Heart right ventricle (tissue), 16 donors: ENCODE measurements around the gene GBGT1. TPM values are rescaled to one million over a fixed set of nuclear protein-coding genes. Genes with fewer than 3 reads are reported as not detected.

Experiments
- ATAC-seq, 8 donors: fragments of 200-7000 bp; cut with Tn5 transposase; one replicate each; pipeline ENCODE4 v1.9.1; 2020; ENCODE audit warnings: mild to moderate bottlenecking in 8 of 8, moderate library complexity in 8 of 8, moderate number of reproducible peaks in 1 of 8
- DNase-seq, 2 donors: peaks; one replicate each; pipeline ENCODE4 v3.0.0-alpha.2; 2020
- H3K27ac ChIP-seq, 10 donors: fragments of 200-600 bp; sonication (generic) in 2 of 10; one replicate each; pipeline versions ENCODE4 v1.5.0 to v1.8.0; 2020 to 2022; ENCODE audit warnings: mild to moderate bottlenecking in 3 of 10
- H3K27me3 ChIP-seq, 7 donors: fragments of 200-600 bp; one replicate each; pipeline ENCODE4 v1.8.0; 2021 to 2022; ENCODE audit warnings: mild to moderate bottlenecking in 2 of 7
- H3K36me3 ChIP-seq, 9 donors: fragments of 200-600 bp; sonication (generic) in 1 of 9; one replicate each; pipeline versions ENCODE4 v1.5.0 to v1.8.0; 2020 to 2022; ENCODE audit warnings: mild to moderate bottlenecking in 2 of 9
- H3K4me1 ChIP-seq, 9 donors: fragments of 200-600 bp; sonication (generic) in 1 of 9; one replicate each; pipeline versions ENCODE4 v1.5.0 to v1.8.0; 2020 to 2022; ENCODE audit warnings: mild to moderate bottlenecking in 4 of 9
- H3K4me3 ChIP-seq, 10 donors: fragments of 200-600 bp; sonication (generic) in 2 of 10; one replicate each; pipeline versions ENCODE4 v1.5.0 to v1.8.0; 2020 to 2022; ENCODE audit warnings: mild to moderate bottlenecking in 7 of 10, moderate library complexity in 2 of 10
- H3K9me3 ChIP-seq, 11 donors: fragments of 200-600 bp in 10 of 11; sonication (generic) in 2 of 11; one replicate each; pipeline versions ENCODE4 v1.5.0 to v1.8.0; 2013 to 2022; ENCODE audit warnings: mild to moderate bottlenecking in 2 of 11, control low read depth in 1 of 11, moderate library complexity in 1 of 11
- CTCF ChIP-seq, 9 donors: fragments of 200-600 bp; sonication (generic) in 2 of 9; IDR thresholded peaks; one replicate each; pipeline versions ENCODE4 v1.5.0 to v1.8.0; 2021 to 2022; ENCODE audit warnings: antibody characterized with exemption in 9 of 9, mild to moderate bottlenecking in 5 of 9, moderate library complexity in 1 of 9
- WGBS, 2 donors: extraction: QIAGEN DNeasy Blood & Tissue Kit; methylation state at CpG; one replicate each; pipeline ENCODE4 v1.1.7; 2013; ENCODE audit warnings: inconsistent platforms in 1 of 2; 5-methylcytosine and 5-hydroxymethylcytosine counted together
- intact Hi-C, 10 donors: fragments of 100-400 bp; cut with DNase I; formaldehyde crosslinking; loops; one replicate each; pipeline versions ENCODE4 v1.11.1 to v1.14.2; 2022
- polyA plus RNA-seq, 2 donors: library from polyadenylated mRNA; stranded (reverse); fragments of 200-250 nt; gene quantifications; one replicate each; pipeline ENCODE4 v1.2.3, GENCODE V29; 2013
- total RNA-seq, 10 donors: library from RNA; stranded (reverse); fragmentation: NEBNext Ultra II Directional in 3 of 10; extraction: Animal tissue kit (Norgen Biotek cat#: 25700) in 3 of 10; gene quantifications; one replicate each; pipeline versions ENCODE4 v1.2.1 to v1.2.4, GENCODE V29; 2021 to 2023
- donor health status: Arrhythmogenic right ventricular cardiomyopathy.
- donor health status: ischemic (EF 13 %, LVEDD 7.1; RV severe dilation, severe dysfunction).
- donor health status: healthy with polysubstance abuse.
- donor health status: DM: no; HTN: yes; CAD: no.
- donor health status: DM: no; HTN: no; CAD: no.
- donor health status: ischemic (EF 25% LVEDD 6.9; RV normal size, moderate dysfunction).
- donor health status: ischemic (EF 25% LVEDD 5.7; RV mildly dilated, moderate dysfunction).
- donor health status: healthy.
- donor health status: DM: yes; HTN: yes; CAD: no.
- donor health status: Ischemic cardiomyopathy.
- donor health status: ischemic (EF 35%, LVEDD 5.7; RV mildly dilated, moderate dysfunction).
- donor health status: nonischemic (EF 11% LVEDD 7.7; RV severe dilation, severe dysfunction).
- donor health status: DM: yes; HTN: yes; CAD: no.
- donor health status: PGD.
- donor health status: ischemic (EF 29% LVEDD 5.4; RV normal size, mild dysfunction).
- donor health status: nonischemic (EF 23%, LVEDD 6.1; RV moderate dilation, normal function).

GBGT1 gene
- total and polyA plus RNA-seq, 12 donors = 2.5 to 14.7 (median 6.6) TPM

DNA sequence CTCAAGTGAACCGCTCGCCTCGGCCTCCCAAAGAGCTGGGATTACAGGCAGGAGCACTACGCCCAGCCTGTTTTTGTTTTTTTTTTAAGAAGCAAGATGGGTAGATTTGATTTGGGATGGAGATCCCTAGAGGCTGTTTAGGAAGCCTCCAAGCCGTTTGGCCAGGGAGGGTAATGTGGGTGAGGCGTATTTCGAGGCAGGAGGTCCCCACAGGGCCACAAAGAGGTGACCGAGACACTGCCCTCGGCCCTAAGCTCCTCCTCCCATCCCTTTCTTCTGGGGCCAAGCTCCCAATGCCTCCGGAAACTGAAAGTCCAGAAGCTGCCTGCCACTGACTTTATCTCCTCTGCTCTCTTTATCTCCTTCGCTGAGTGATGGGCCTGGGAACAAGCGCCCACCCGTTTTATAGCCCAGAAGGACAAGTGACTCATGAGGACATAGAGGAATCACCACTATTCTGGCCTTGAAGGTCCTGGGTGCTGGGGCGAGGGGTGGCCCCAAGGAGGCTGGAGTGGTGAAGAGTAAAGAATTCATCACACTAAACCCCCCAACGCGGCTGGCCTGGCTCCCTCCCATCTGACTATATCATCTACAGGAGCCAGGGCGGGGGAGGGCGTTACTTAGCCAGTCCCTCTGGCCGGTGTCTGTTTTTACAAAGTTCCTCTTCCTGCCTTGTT, 40.6 kb downstream of the GBGT1 start:
- peak overlapping the region in 9 of 10 donors; percentile 54 to 96 (median 90) for H3K27ac ChIP-seq
- DNase-seq (peak; percentile 33 to 53), ATAC-seq (peak in 1 of 8 donors; percentile 1)
- 23 to 29% methylated on average over 19 of the region's 19 CpGs for WGBS, 2 donors
- no peak for TF ChIP-seq CTCF (IDR thresholded peaks at IDR 0.05)
- peaks cover 48 to 89% (median 75%) of the 10 kb centered on the region in 9 donors for H3K4me1 ChIP-seq
- no peaks in the 10 kb centered on the region for H3K9me3 ChIP-seq
- no peaks in the 10 kb centered on the region for H3K36me3 ChIP-seq
- no peak overlapping the region for H3K4me3 ChIP-seq
- intact Hi-C loops = no loop called here
- H3K27me3 ChIP-seq = no peaks in the 10 kb centered on the region

GRCh38 chr9:133122605-133122934, 41.1 kb downstream of the GBGT1 start:
- ATAC-seq (no peak), DNase-seq (no peak)
- H3K9me3 ChIP-seq = no peaks in the 10 kb centered on the region
- 70 to 73% methylated on average over 4 of the region's 4 CpGs for WGBS, 2 donors
- H3K4me1 ChIP-seq = peaks cover 48 to 89% (median 75%) of the 10 kb centered on the region in 9 donors
- no peak overlapping the region for H3K4me3 ChIP-seq
- TF ChIP-seq CTCF (IDR thresholded peaks at IDR 0.05) = no peak
- intact Hi-C loops = no loop called here
- no peaks in the 10 kb centered on the region for H3K27me3 ChIP-seq
- peak overlapping the region in 9 of 10 donors; percentile 54 to 96 (median 90) for H3K27ac ChIP-seq
- no peaks in the 10 kb centered on the region for H3K36me3 ChIP-seq

DNA sequence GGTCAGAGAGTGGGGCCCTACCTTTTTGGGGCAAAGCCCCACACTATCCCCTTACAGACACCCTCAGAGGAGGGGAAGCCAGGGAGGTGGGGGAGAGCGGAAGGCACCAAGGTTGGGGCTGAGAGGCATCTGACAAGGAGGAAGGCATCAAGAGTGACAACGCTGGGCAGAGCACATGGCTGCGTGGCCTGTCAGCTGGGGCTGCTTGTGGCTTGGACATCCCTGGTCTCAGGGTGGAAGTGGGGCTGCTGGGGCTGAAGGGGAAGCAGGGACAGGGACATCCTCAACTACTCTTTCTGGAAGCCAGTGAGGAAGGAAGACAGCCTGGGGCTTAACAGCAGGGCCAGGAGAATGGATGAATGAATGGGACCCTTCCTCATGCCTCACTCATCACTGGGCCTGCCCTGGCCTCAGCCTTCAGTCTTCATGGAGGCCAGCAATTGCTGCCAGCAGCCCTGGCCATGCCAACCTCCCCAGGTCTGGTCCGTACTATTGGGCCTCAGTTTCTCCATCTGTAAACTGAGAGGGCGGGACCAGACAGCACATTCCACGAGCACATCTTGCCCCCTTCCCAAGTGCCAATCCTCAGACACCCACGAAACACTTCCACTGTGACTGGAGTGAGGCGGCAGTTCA, 41.7 kb downstream of the GBGT1 start:
- peak overlapping the region in 1 of 10 donors; percentile 86 for H3K4me3 ChIP-seq
- H3K27ac ChIP-seq = peak overlapping the region in 9 of 10 donors; percentile 75 to 96 (median 93)
- no peaks in the 10 kb centered on the region for H3K27me3 ChIP-seq
- intact Hi-C loops = loop anchor here in 1 of 10 donors (2.0 kb wide), 1 partner anchor 21 kb away; no protein-coding TSS in a partner anchor
- H3K9me3 ChIP-seq = no peaks in the 10 kb centered on the region
- WGBS, 2 donors = 86 to 89% methylated on average over 8 of the region's 8 CpGs
- TF ChIP-seq CTCF (IDR thresholded peaks at IDR 0.05) = no peak
- H3K36me3 ChIP-seq = peaks cover 0 to under 1% (median 0%) of the 10 kb centered on the region in 9 donors
- DNase-seq = no peak
- peaks cover 48 to 89% (median 75%) of the 10 kb centered on the region in 9 donors for H3K4me1 ChIP-seq
- peak in 1 of 8 donors; percentile 1 for ATAC-seq

DNA sequence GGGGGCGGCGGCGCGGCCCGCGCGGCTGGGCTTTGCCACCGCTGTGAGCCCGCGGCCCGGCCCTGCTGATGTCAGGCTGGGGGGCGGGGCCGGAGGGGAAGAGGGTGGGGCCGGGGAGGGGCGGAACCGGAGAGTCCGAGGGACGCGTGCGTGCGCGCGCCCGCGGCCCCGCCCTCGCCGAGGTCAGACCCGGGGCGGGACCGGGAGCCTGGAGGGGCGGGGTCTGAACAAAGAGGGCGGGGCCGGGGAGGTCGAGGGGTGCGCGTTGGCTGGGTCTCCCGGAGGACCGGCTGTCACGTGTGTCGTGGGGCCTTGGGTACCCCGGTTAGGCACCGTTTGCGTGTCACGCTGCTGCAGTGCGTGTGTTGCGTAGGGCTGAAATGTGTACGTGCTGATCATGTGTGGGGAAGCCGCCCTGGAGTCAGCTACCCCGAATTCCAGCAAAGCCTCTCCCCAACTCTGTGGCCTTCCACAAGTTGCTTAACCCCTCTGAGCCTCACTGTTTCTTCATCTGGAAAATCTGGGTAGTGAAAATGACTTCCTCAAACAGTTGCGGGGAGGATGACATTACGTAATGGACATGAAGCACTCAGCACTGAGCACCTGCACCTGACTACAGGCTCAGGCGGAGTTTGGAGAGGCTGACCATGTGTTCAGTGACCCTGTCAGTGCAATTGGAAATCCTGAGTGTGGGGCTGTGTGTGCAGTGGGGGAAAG, 42.4 kb downstream of the GBGT1 start, which contains the start of gene RALGDS:
TSS of gene RALGDS (minus strand) at position 43 of the 717 bp plus-strand sequence. CDS start 86 bp downstream, outside the sequence.
- H3K27ac ChIP-seq = peak within 1 kb of the TSS; percentile 35 to 96 (median 93)
- peak; percentile 91 to 93 for DNase-seq
- ATAC-seq = peak; percentile 79 to 91 (median 84)
- H3K4me1 ChIP-seq = peaks cover 48 to 89% (median 75%) of the 10 kb centered on the region in 9 donors
- 10 to 15% methylated on average over 40 to 53 of the region's 53 CpGs for WGBS, 2 donors
- H3K4me3 ChIP-seq = peak within 1 kb of the TSS; percentile 72 to 96 (median 86)
- no peaks in the 10 kb centered on the region for H3K27me3 ChIP-seq
- no peaks in the 10 kb centered on the region for H3K9me3 ChIP-seq
- peaks cover 0 to 6% (median 0%) of the 10 kb centered on the region in 9 donors for H3K36me3 ChIP-seq
- intact Hi-C loops = loop anchor here in 1 of 10 donors (2.0 kb wide), 1 partner anchor 21 kb away; no protein-coding TSS in a partner anchor
- no peak for TF ChIP-seq CTCF (IDR thresholded peaks at IDR 0.05)
